ENCODE results near the gene ITIH2. TPM values are rescaled to one million over a fixed set of nuclear protein-coding genes. Genes with fewer than 3 reads are reported as not detected.

Gene ITIH2
- total RNA-seq, 1 experiment from 2014 or later, result not detected

DNA sequence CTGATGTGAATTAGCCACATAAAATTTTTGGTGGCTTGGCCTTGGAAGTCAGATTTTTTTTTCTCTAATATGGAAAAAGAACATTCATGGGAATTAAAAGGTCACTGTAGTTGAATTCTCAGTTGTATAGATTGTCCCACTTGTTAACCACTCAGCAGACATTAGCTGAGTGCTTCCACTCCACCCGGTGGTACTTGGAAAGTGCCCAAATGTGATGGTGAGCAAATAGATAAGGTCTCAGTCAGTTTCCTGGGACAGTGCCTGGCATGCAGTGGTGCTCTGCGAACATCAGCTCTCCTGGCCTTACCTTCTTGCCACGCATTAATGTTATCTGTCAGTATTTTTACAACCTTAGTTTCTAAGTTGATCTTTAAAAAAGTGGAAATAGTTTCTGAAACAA lies 86.3 kb downstream of the ITIH2 start:
- no peak for ATAC-seq
- H3K4me3 ChIP-seq (ENCODE audit: low read length), result peak overlapping the region; percentile 89
- no TSS peak for BruUV-seq (replicated peaks)
- ChIA-PET POLR2A (ENCODE audit: unreplicated experiment) (no interaction called here), CTCF (no interaction called here)
- no peaks in the 10 kb centered on the region for H3K9me2 ChIP-seq (replicated peaks; ENCODE audit: low read length)
- DNase-seq, result peak; percentile 12
- H3K9me3 ChIP-seq (ENCODE audit: low read length), result no peaks in the 10 kb centered on the region
- H3K9ac ChIP-seq (ENCODE audit: low read length), result peak overlapping the region; percentile 98
- peaks cover 34% of the 10 kb centered on the region for H4K20me1 ChIP-seq (ENCODE audit: low read length)
- no peaks in the 10 kb centered on the region for H3K36me3 ChIP-seq (ENCODE audit: low read depth, low read length)
- H3K27ac ChIP-seq (ENCODE audit: low read length), result no peak overlapping the region
- peaks cover 98% of the 10 kb centered on the region for H3K79me2 ChIP-seq (ENCODE audit: low read length)
- intact Hi-C loops (cut with micrococcal nuclease), result loop anchor here (2.0 kb wide), 1 partner anchor 29 kb away; the partner anchor contains the start of gene TAF3
- no peaks in the 10 kb centered on the region for H3K27me3 ChIP-seq (ENCODE audit: low read length)
- peaks cover 17% of the 10 kb centered on the region for H3K4me1 ChIP-seq (ENCODE audit: insufficient read depth, low read length)
- H3K4me2 ChIP-seq (ENCODE audit: low read length), result peak overlapping the region; percentile 86
- no peaks in the 10 kb centered on the region for H3F3A ChIP-seq (ENCODE audit: low read length, unreplicated experiment)
- TF ChIP-seq EZH2 (IDR thresholded peaks at IDR 0.05; ENCODE audit: low read length, unreplicated experiment) (no peak), EZH2phosphoT487 (IDR thresholded peaks at IDR 0.05; ENCODE audit: borderline replicate concordance, low read length) (no peak)
- TF ChIP-seq, protein P1, sequence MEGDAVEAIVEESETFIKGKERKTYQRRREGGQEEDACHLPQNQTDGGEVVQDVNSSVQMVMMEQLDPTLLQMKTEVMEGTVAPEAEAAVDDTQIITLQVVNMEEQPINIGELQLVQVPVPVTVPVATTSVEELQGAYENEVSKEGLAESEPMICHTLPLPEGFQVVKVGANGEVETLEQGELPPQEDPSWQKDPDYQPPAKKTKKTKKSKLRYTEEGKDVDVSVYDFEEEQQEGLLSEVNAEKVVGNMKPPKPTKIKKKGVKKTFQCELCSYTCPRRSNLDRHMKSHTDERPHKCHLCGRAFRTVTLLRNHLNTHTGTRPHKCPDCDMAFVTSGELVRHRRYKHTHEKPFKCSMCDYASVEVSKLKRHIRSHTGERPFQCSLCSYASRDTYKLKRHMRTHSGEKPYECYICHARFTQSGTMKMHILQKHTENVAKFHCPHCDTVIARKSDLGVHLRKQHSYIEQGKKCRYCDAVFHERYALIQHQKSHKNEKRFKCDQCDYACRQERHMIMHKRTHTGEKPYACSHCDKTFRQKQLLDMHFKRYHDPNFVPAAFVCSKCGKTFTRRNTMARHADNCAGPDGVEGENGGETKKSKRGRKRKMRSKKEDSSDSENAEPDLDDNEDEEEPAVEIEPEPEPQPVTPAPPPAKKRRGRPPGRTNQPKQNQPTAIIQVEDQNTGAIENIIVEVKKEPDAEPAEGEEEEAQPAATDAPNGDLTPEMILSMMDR (conservative IDR thresholded peaks at IDR 0.05; ENCODE audit: low read depth, low read length), result no peak
- H2AFZ ChIP-seq (ENCODE audit: low read length), result no peak overlapping the region

DNA sequence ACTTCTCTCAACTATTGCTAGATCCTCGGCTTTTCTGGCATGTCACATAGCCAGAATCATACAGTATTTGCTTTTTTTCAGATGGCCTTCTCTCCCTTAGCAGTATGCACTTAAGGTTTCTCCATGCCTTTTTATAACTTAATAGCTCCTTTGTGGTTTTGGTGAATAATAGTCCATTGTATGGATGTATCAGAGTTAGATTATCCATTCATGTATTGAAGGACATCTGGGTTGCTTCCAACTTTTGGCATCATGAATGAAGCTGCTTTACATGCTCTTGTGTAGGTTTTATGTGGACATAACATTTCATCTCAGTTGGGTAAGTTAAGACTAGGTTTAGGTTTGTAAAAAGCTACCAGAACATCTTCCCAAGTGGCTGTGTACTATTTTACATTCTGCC lies 89.4 kb downstream of the ITIH2 start:
- Histone ChIP-seq H2AFZ (ENCODE audit: low read length) (no peak overlapping the region), H3K4me1 (ENCODE audit: insufficient read depth, low read length) (peaks cover 23% of the 10 kb centered on the region), H3K9me2 (replicated peaks; ENCODE audit: low read length) (no peaks in the 10 kb centered on the region), H3K4me3 (ENCODE audit: low read length) (no peak overlapping the region), H3F3A (ENCODE audit: low read length, unreplicated experiment) (no peaks in the 10 kb centered on the region), H3K9ac (ENCODE audit: low read length) (no peak overlapping the region), H3K27ac (ENCODE audit: low read length) (no peak overlapping the region), H3K27me3 (ENCODE audit: low read length) (no peaks in the 10 kb centered on the region), H3K9me3 (ENCODE audit: low read length) (no peaks in the 10 kb centered on the region), H4K20me1 (ENCODE audit: low read length) (peaks cover 37% of the 10 kb centered on the region), H3K79me2 (ENCODE audit: low read length) (peaks cover 87% of the 10 kb centered on the region), H3K4me2 (ENCODE audit: low read length) (no peak overlapping the region), H3K36me3 (ENCODE audit: low read depth, low read length) (no peaks in the 10 kb centered on the region)
- TF ChIP-seq EZH2phosphoT487 (IDR thresholded peaks at IDR 0.05; ENCODE audit: borderline replicate concordance, low read length) (no peak), EZH2 (IDR thresholded peaks at IDR 0.05; ENCODE audit: low read length, unreplicated experiment) (no peak)
- TF ChIP-seq, protein P1 (conservative IDR thresholded peaks at IDR 0.05; ENCODE audit: low read depth, low read length), result no peak
- BruUV-seq (replicated peaks), result no TSS peak
- intact Hi-C loops (cut with micrococcal nuclease), result no loop called here
- no peak for ATAC-seq
- ChIA-PET CTCF (no interaction called here), POLR2A (ENCODE audit: unreplicated experiment) (no interaction called here)
- DNase-seq, result peak; percentile 10

GRCh38 chr10:7794251-7795026 lies 91.3 kb downstream of the ITIH2 start:
- no peak for DNase-seq
- Histone ChIP-seq H3K9me3 (ENCODE audit: low read length) (no peaks in the 10 kb centered on the region), H3K4me2 (ENCODE audit: low read length) (no peak overlapping the region), H2AFZ (ENCODE audit: low read length) (no peak overlapping the region), H3K4me3 (ENCODE audit: low read length) (no peak overlapping the region), H3K79me2 (ENCODE audit: low read length) (peaks cover 69% of the 10 kb centered on the region), H3K9ac (ENCODE audit: low read length) (no peak overlapping the region), H3K36me3 (ENCODE audit: low read depth, low read length) (peaks cover 3% of the 10 kb centered on the region), H3K9me2 (replicated peaks; ENCODE audit: low read length) (no peaks in the 10 kb centered on the region), H4K20me1 (ENCODE audit: low read length) (peaks cover 37% of the 10 kb centered on the region), H3F3A (ENCODE audit: low read length, unreplicated experiment) (no peaks in the 10 kb centered on the region), H3K4me1 (ENCODE audit: insufficient read depth, low read length) (peaks cover 26% of the 10 kb centered on the region), H3K27ac (ENCODE audit: low read length) (no peak overlapping the region), H3K27me3 (ENCODE audit: low read length) (no peaks in the 10 kb centered on the region)
- TF ChIP-seq, protein P1 (conservative IDR thresholded peaks at IDR 0.05; ENCODE audit: low read depth, low read length), result no peak
- TF ChIP-seq EZH2phosphoT487 (IDR thresholded peaks at IDR 0.05; ENCODE audit: borderline replicate concordance, low read length), result no peak
- TF ChIP-seq EZH2 (IDR thresholded peaks at IDR 0.05; ENCODE audit: low read length, unreplicated experiment), result no peak
- no peak for ATAC-seq
- BruUV-seq (replicated peaks), result no TSS peak
- ChIA-PET POLR2A (ENCODE audit: unreplicated experiment) (no interaction called here), CTCF (no interaction called here)
- intact Hi-C loops (cut with micrococcal nuclease), result no loop called here

All from PC-3 (cell line).